H1 (cell line): ENCODE measurements around the gene PDE4C. TPM values are rescaled to one million over a fixed set of nuclear protein-coding genes. Genes with fewer than 3 reads are reported as not detected.
A peak's percentile ranks its signal among the peaks of the same experiment; 100 is the strongest.

Source experiments
- CTCF ChIP-seq, 3 experiments: IDR thresholded peaks; 1 replicate in 2 of 3; 2 replicates in 1 of 3; pipeline versions ENCODE4 v1.5.1 to v1.6.1; 2011; ENCODE audit warnings: low read length in 3 of 3, mild to moderate bottlenecking in 3 of 3, inconsistent platforms in 2 of 3, low read depth in 1 of 3, moderate library complexity in 1 of 3; ENCODE audit not compliant: insufficient read depth in 1 of 3; ENCODE audit errors: control extremely low read depth in 1 of 3
- HDAC6 ChIP-seq: IDR thresholded peaks from one replicate; pipeline ENCODE4 v1.7.1; 2012; ENCODE audit warnings: low read depth, mild to moderate bottlenecking, inconsistent platforms, low read length, moderate library complexity
- NRF1 ChIP-seq: IDR thresholded peaks from 2 replicates; pipeline ENCODE4 v1.6.1; 2011; ENCODE audit warnings: mild to moderate bottlenecking, low read depth, low read length, improper control_type of control experiment
- RFX5 ChIP-seq: IDR thresholded peaks from 2 replicates; pipeline ENCODE4 v1.6.1; 2011; ENCODE audit warnings: low read depth, low read length, improper control_type of control experiment, borderline replicate concordance
- TAF1 ChIP-seq: IDR thresholded peaks from 2 replicates; pipeline ENCODE4 v1.6.1; 2011; ENCODE audit warnings: mild to moderate bottlenecking, low read depth, low read length
- polyA plus RNA-seq, 7 experiments: library from polyadenylated mRNA; depleted of rRNA in 3 of 7; stranded (reverse) in 5 of 7; unstranded in 2 of 7; fragments of >200 nt in 5 of 7; fragments of 200-250 nt in 2 of 7; gene quantifications; 1 replicate in 5 of 7; 2 replicates in 1 of 7; 4 replicates in 1 of 7; pipeline versions ENCODE4 v1.2.1 to v1.2.3, GENCODE V29; 2011 to 2013; ENCODE audit warnings: missing spikeins in 2 of 7, mixed read lengths in 2 of 7
- total RNA-seq: library from RNA; stranded (reverse); fragmentation: NEBNext Ultra II Directional; extraction: Animal tissue kit (Norgen Biotek cat#: 25700); gene quantifications from 2 replicates; pipeline ENCODE4 v1.2.1, GENCODE V29; 2021
- TF ChIP-seq, protein P1 (sequence below): IDR thresholded peaks from 2 replicates; pipeline ENCODE4 v1.6.1; 2012; ENCODE audit warnings: low read length, inconsistent platforms

The PDE4C gene
- total and polyA plus RNA-seq, 2 of the 8 experiments (the other 6 are each of a cell fraction or from before 2014, with no cell fraction given): 2.7 to 3.1 TPM

DNA sequence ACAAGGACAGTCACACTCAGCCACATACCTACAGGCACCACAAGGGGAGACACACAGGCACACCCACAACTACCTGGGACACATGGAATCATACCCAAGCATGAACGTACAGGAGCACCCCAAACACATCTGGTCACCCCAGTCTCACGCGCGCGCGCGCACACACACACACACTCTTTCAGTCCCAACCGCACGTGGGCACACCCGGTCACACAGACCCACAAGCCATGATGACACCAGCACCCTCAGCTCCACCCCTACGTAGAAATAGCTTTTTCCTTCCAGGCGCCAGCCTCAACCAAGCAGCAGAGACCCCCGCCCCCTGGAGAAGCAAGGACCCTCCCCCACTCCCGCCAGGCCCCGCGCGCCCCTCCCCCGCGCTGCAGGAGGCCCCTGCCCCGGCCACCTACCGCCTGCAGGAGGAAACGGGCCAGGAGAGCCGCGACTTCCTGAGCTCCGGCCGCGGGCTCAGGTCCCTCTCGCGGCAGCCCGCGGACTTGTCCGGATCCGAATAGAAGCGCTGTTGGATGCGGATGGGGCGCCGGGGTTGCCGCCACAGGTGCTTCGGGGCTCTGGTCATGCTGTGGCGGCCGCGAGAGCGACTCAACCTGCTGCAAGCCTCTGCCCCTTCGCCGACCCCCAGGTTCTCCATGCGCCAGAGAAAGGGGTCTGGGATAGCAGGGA is 6.4 kb upstream of the PDE4C start (continued):
- no peak for TF ChIP-seq NRF1
- peak; percentile 32 to 68 (median 39) for TF ChIP-seq CTCF (IDR thresholded peaks at IDR 0.05; ENCODE audit: control extremely low read depth in 1 of 3, insufficient read depth in 1 of 3, low read depth in 1 of 3, low read length in 3 of 3)
- no peak for TF ChIP-seq TAF1
- TF ChIP-seq, protein P1, sequence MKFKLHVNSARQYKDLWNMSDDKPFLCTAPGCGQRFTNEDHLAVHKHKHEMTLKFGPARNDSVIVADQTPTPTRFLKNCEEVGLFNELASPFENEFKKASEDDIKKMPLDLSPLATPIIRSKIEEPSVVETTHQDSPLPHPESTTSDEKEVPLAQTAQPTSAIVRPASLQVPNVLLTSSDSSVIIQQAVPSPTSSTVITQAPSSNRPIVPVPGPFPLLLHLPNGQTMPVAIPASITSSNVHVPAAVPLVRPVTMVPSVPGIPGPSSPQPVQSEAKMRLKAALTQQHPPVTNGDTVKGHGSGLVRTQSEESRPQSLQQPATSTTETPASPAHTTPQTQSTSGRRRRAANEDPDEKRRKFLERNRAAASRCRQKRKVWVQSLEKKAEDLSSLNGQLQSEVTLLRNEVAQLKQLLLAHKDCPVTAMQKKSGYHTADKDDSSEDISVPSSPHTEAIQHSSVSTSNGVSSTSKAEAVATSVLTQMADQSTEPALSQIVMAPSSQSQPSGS: no peak
- no peak for TF ChIP-seq HDAC6
- TF ChIP-seq RFX5: no peak
- TF ChIP-seq, all 59 proteins: peak for 6
